ENCODE measurements around the gene HOXD11. TPM values are rescaled to one million over a fixed set of nuclear protein-coding genes. Genes with fewer than 3 reads are reported as not detected.

Gene HOXD11
- total and polyA plus RNA-seq, 2 experiments from 2014 or later: 28.4 to 30.0 TPM

- TF ChIP-seq EZH2phosphoT487 (IDR thresholded peaks at IDR 0.05; ENCODE audit: insufficient read depth, low read depth): no peak
- in situ Hi-C loops (cut with MboI): loop anchor here (25.0 kb wide), 1 partner anchor 1625 kb away; no protein-coding TSS in a partner anchor
- Histone ChIP-seq H3K27me3 (replicated peaks; ENCODE audit: insufficient read depth) (no peaks in the 10 kb centered on the region), H3K4me3 (peak overlapping the region; percentile 70), H3K27ac (peak overlapping the region; percentile 88), H3K9ac (peak overlapping the region; percentile 89), H3F3A (ENCODE audit: insufficient read depth) (peaks cover 21% of the 10 kb centered on the region), H3K79me2 (ENCODE audit: insufficient read depth) (peaks cover 98% of the 10 kb centered on the region), H3K4me1 (ENCODE audit: insufficient read depth) (no peaks in the 10 kb centered on the region; the same call in 1 of the 2 replicates), H4K20me1 (ENCODE audit: insufficient read depth) (no peaks in the 10 kb centered on the region), H2AFZ (no peak overlapping the region), H3K9me2 (ENCODE audit: insufficient read depth) (no peaks in the 10 kb centered on the region), H3K36me3 (ENCODE audit: low read depth) (peaks cover 15% of the 10 kb centered on the region), H3K4me2 (ENCODE audit: unreplicated experiment) (peak overlapping the region; percentile 95), H3K9me3 (ENCODE audit: low read depth) (no peaks in the 10 kb centered on the region)
- peak; percentile 51 for DNase-seq
- WGBS, 2 experiments (ENCODE audit: low coverage in 1 of 2, low lambda C conversion rate in 2 of 2, missing lambda C conversion rate in 2 of 2): 37 to 46% methylated on average over 39 to 40 of the region's 40 CpGs
Measured at GRCh38 chr2:176112375-176113302, 5.6 kb downstream of the HOXD11 start.

- H3F3A ChIP-seq (ENCODE audit: insufficient read depth): peaks cover 17% of the 10 kb centered on the region
- peaks cover 19% of the 10 kb centered on the region for H3K36me3 ChIP-seq (ENCODE audit: low read depth)
- WGBS, 2 experiments (ENCODE audit: low coverage in 1 of 2, low lambda C conversion rate in 2 of 2, missing lambda C conversion rate in 2 of 2): 56 to 58% methylated on average over 26 of the region's 26 CpGs
- H2AFZ ChIP-seq: no peak overlapping the region
- in situ Hi-C loops (cut with MboI): loop anchor here (25.0 kb wide), 1 partner anchor 1623 kb away; no protein-coding TSS in a partner anchor
- peak overlapping the region; percentile 95 for H3K4me2 ChIP-seq (ENCODE audit: unreplicated experiment)
- H3K27me3 ChIP-seq (replicated peaks; ENCODE audit: insufficient read depth): no peaks in the 10 kb centered on the region
- H3K4me1 ChIP-seq (ENCODE audit: insufficient read depth): no peaks in the 10 kb centered on the region; the same call in 1 of the 2 replicates
- peak overlapping the region; percentile 88 for H3K27ac ChIP-seq
- no peaks in the 10 kb centered on the region for H3K9me2 ChIP-seq (ENCODE audit: insufficient read depth)
- H3K4me3 ChIP-seq: peak overlapping the region; percentile 70
- peak; percentile 69 for DNase-seq
- no peaks in the 10 kb centered on the region for H4K20me1 ChIP-seq (ENCODE audit: insufficient read depth)
- peaks cover 100% of the 10 kb centered on the region for H3K79me2 ChIP-seq (ENCODE audit: insufficient read depth)
- TF ChIP-seq EZH2 (IDR thresholded peaks at IDR 0.05; ENCODE audit: insufficient read depth, poor library complexity, severe bottlenecking) (no peak), EZH2phosphoT487 (IDR thresholded peaks at IDR 0.05; ENCODE audit: insufficient read depth, low read depth) (no peak)
- no peaks in the 10 kb centered on the region for H3K9me3 ChIP-seq (ENCODE audit: low read depth)
- H3K9ac ChIP-seq: peak overlapping the region; percentile 89
Measured at GRCh38 chr2:176114120-176114929, 7.2 kb downstream of the HOXD11 start.

DNA sequence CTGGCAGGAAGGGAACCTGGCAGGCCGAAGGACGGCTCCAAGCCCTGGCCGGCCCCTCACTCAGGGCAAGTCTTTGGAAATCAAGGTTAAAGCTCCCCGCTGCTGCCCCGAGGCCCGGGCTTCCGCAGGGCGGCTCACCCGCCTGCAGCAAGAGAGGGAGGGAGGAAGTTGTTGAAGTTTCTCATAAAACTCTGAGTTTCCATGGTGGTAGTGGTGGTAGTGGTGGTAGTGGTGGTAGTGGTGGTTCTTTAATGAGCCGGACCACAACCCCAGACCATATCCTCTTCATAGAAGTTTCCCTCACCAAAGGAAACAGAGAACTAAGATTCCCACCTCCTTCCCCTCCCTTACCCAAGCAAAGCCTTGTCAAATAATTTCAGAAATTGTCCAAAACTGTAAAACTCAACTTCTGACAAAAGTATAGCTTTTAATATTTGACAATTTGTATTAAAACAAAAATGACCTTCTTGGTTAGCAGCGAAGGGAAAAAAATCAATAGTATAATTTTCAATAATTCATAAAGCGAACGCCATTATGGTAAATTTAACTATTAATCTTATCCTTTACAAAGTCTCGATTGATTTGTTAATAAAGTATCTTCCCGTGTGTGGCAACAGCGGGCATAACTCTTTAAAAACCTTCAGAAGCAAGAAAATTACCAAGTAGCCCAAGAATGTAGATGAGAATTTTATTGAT is 8.0 kb downstream of the HOXD11 start:
- DNase-seq: peak; percentile 40
- peak overlapping the region; percentile 95 for H3K4me2 ChIP-seq (ENCODE audit: unreplicated experiment)
- peak overlapping the region; percentile 70 for H3K4me3 ChIP-seq
- no peaks in the 10 kb centered on the region for H3K9me3 ChIP-seq (ENCODE audit: low read depth)
- peak overlapping the region; percentile 89 for H3K9ac ChIP-seq
- 50 to 57% methylated on average over 16 of the region's 16 CpGs for WGBS, 2 experiments (ENCODE audit: low coverage in 1 of 2, low lambda C conversion rate in 2 of 2, missing lambda C conversion rate in 2 of 2)
- peaks cover 16% of the 10 kb centered on the region for H3F3A ChIP-seq (ENCODE audit: insufficient read depth)
- H3K27ac ChIP-seq: peak overlapping the region; percentile 88
- no peaks in the 10 kb centered on the region for H3K9me2 ChIP-seq (ENCODE audit: insufficient read depth)
- peaks cover 13% of the 10 kb centered on the region for H3K36me3 ChIP-seq (ENCODE audit: low read depth)
- no peaks in the 10 kb centered on the region for H3K27me3 ChIP-seq (replicated peaks; ENCODE audit: insufficient read depth)
- peaks cover 100% of the 10 kb centered on the region for H3K79me2 ChIP-seq (ENCODE audit: insufficient read depth)
- TF ChIP-seq EZH2 (IDR thresholded peaks at IDR 0.05; ENCODE audit: insufficient read depth, poor library complexity, severe bottlenecking): no peak
- TF ChIP-seq EZH2phosphoT487 (IDR thresholded peaks at IDR 0.05; ENCODE audit: insufficient read depth, low read depth): no peak
- in situ Hi-C loops (cut with MboI): loop anchor here (25.0 kb wide), 1 partner anchor 1622 kb away; no protein-coding TSS in a partner anchor
- no peak overlapping the region for H2AFZ ChIP-seq
- H3K4me1 ChIP-seq (ENCODE audit: insufficient read depth): no peaks in the 10 kb centered on the region; the same call in 1 of the 2 replicates
- no peaks in the 10 kb centered on the region for H4K20me1 ChIP-seq (ENCODE audit: insufficient read depth)

All from GM23248 (cell line).